ENCODE measurements around the gene ACSM3. TPM values are rescaled to one million over a fixed set of nuclear protein-coding genes. Genes with fewer than 3 reads are reported as not detected.
"Not testable (repeated sequence)": the region's sequence is repeated elsewhere in the genome, so short reads cannot be mapped to it uniquely, and the experiment has no call there.

ACSM3 gene
- polyA plus RNA-seq, result 10 to 100 TPM in 1 of 4 donors, 1 to 10 TPM in 3; 1.8 to 22.5 (median 4.7) TPM
- long read RNA-seq, donor 1, result 0 reads
- long read RNA-seq, donor 2, result 0 reads
- long read RNA-seq, donor 3, partial matches to known transcripts, result 51 of 51 reads
- long read RNA-seq, donor 3, other reads (novel, unspliced or antisense), result 0 of 51 reads
- long read RNA-seq, donor 4, result 0 reads
- long read RNA-seq, donor 5, partial matches to known transcripts, result 0 of 1 reads
- long read RNA-seq, donor 5, other reads (novel, unspliced or antisense), result 0 of 1 reads
- long read RNA-seq, donor 6, partial matches to known transcripts, result 0 of 1 reads
- long read RNA-seq, donor 6, other reads (novel, unspliced or antisense), result 0 of 1 reads
- long read RNA-seq, donor 7, partial matches to known transcripts, result 11 of 20 reads
- long read RNA-seq, donor 7, other reads (novel, unspliced or antisense), result 8 of 20 reads
- long read RNA-seq, donor 8, result 0 reads
- long read RNA-seq, donor 9, result 0 reads
- long read RNA-seq, donor 10, partial matches to known transcripts, result 8 of 8 reads
- long read RNA-seq, donor 10, other reads (novel, unspliced or antisense), result 0 of 8 reads

- Histone ChIP-seq H3K4me3 (ENCODE audit: low read depth in 1 of 3, low read length in 3 of 3) (peak within 1 kb of the TSS in 2 of 3 donors; percentile 36 to 49), H3K4me1 (ENCODE audit: control insufficient read depth in 3 of 3, insufficient read depth in 2 of 3, low read depth in 1 of 3, low read length in 2 of 3) (peaks cover 0 to 9% (median 0%) of the 10 kb centered on the region in 3 donors), H3K9me3 (ENCODE audit: control insufficient read depth in 2 of 2, insufficient read depth in 1 of 2, low read depth in 1 of 2, low read length in 1 of 2) (peaks cover 0 to 3% of the 10 kb centered on the region in 2 donors), H3K27ac (ENCODE audit: low read depth in 1 of 3, low read length in 2 of 3) (peak within 1 kb of the TSS; percentile 81 to 95 (median 91)), H3K36me3 (ENCODE audit: control insufficient read depth in 3 of 3, insufficient read depth in 2 of 3, low read depth in 1 of 3, low read length in 3 of 3) (no peaks in the 10 kb centered on the region), H3K27me3 (ENCODE audit: control insufficient read depth in 3 of 3, insufficient read depth in 3 of 3, low read length in 3 of 3) (no peaks in the 10 kb centered on the region)
- WGBS, 3 donors, result 1 to 8% (median 4%) methylated on average over 10 of the region's 10 CpGs
- FAIRE-seq (peak; percentile 92), DNase-seq (peak; percentile 95 to 99)
These were observed at the start of gene ACSM3 for GRCh38 chr16:20763461-20764232. Gene ACSM3, plus strand, starts transcription at chr16:20764014. Its CDS starts 6,021 bp downstream, at chr16:20770035.

- H3K4me3 ChIP-seq (ENCODE audit: low read depth in 1 of 3, low read length in 3 of 3); H3K9me3 ChIP-seq (ENCODE audit: control insufficient read depth in 2 of 2, insufficient read depth in 1 of 2, low read depth in 1 of 2, low read length in 1 of 2); H3K4me1 ChIP-seq (ENCODE audit: control insufficient read depth in 3 of 3, insufficient read depth in 2 of 3, low read depth in 1 of 3, low read length in 2 of 3); H3K27me3 ChIP-seq (ENCODE audit: control insufficient read depth in 3 of 3, insufficient read depth in 3 of 3, low read length in 3 of 3); FAIRE-seq; H3K36me3 ChIP-seq (ENCODE audit: control insufficient read depth in 3 of 3, insufficient read depth in 2 of 3, low read depth in 1 of 3, low read length in 3 of 3); DNase-seq; H3K27ac ChIP-seq (ENCODE audit: low read depth in 1 of 3, low read length in 2 of 3): not testable (repeated sequence)
These were observed 46.1 kb upstream of the ACSM3 start for GRCh38 chr16:20717718-20718117.

GRCh38 chr16:20720251-20720650 lies 43.6 kb upstream of the ACSM3 start:
- DNase-seq (no peak), FAIRE-seq (no peak)
- H3K4me3 ChIP-seq (ENCODE audit: low read depth in 1 of 3, low read length in 3 of 3), result no peak overlapping the region
- no peak overlapping the region for H3K27ac ChIP-seq (ENCODE audit: low read depth in 1 of 3, low read length in 2 of 3)
- no peaks in the 10 kb centered on the region for H3K36me3 ChIP-seq (ENCODE audit: control insufficient read depth in 3 of 3, insufficient read depth in 2 of 3, low read depth in 1 of 3, low read length in 3 of 3)
- H3K27me3 ChIP-seq (ENCODE audit: control insufficient read depth in 3 of 3, insufficient read depth in 3 of 3, low read length in 3 of 3), result no peaks in the 10 kb centered on the region
- no peaks in the 10 kb centered on the region for H3K9me3 ChIP-seq (ENCODE audit: control insufficient read depth in 2 of 2, insufficient read depth in 1 of 2, low read depth in 1 of 2, low read length in 1 of 2)
- WGBS, 3 donors, result 95 to 96% (median 96%) methylated on average over 4 of the region's 4 CpGs
- H3K4me1 ChIP-seq (ENCODE audit: control insufficient read depth in 3 of 3, insufficient read depth in 2 of 3, low read depth in 1 of 3, low read length in 2 of 3), result no peaks in the 10 kb centered on the region

GRCh38 chr16:20726661-20727060 lies 37.2 kb upstream of the ACSM3 start:
- Histone ChIP-seq H3K4me3 (ENCODE audit: low read depth in 1 of 3, low read length in 3 of 3) (no peak overlapping the region), H3K27me3 (ENCODE audit: control insufficient read depth in 3 of 3, insufficient read depth in 3 of 3, low read length in 3 of 3) (no peaks in the 10 kb centered on the region), H3K9me3 (ENCODE audit: control insufficient read depth in 2 of 2, insufficient read depth in 1 of 2, low read depth in 1 of 2, low read length in 1 of 2) (no peaks in the 10 kb centered on the region), H3K4me1 (ENCODE audit: control insufficient read depth in 3 of 3, insufficient read depth in 2 of 3, low read depth in 1 of 3, low read length in 2 of 3) (no peaks in the 10 kb centered on the region), H3K36me3 (ENCODE audit: control insufficient read depth in 3 of 3, insufficient read depth in 2 of 3, low read depth in 1 of 3, low read length in 3 of 3) (peaks cover 0 to 2% (median 0%) of the 10 kb centered on the region in 3 donors), H3K27ac (ENCODE audit: low read depth in 1 of 3, low read length in 2 of 3) (no peak overlapping the region)
- no peak for DNase-seq
- FAIRE-seq, result no peak

- no peaks in the 10 kb centered on the region for H3K27me3 ChIP-seq (ENCODE audit: control insufficient read depth in 3 of 3, insufficient read depth in 3 of 3, low read length in 3 of 3)
- H3K4me3 ChIP-seq (ENCODE audit: low read depth in 1 of 3, low read length in 3 of 3), result no peak overlapping the region
- WGBS, 3 donors, result 86 to 92% (median 87%) methylated on average over 3 of the region's 3 CpGs
- H3K9me3 ChIP-seq (ENCODE audit: control insufficient read depth in 2 of 2, insufficient read depth in 1 of 2, low read depth in 1 of 2, low read length in 1 of 2), result no peaks in the 10 kb centered on the region
- H3K27ac ChIP-seq (ENCODE audit: low read depth in 1 of 3, low read length in 2 of 3), result no peak overlapping the region
- H3K36me3 ChIP-seq (ENCODE audit: control insufficient read depth in 3 of 3, insufficient read depth in 2 of 3, low read depth in 1 of 3, low read length in 3 of 3), result peaks cover 0 to 2% (median 0%) of the 10 kb centered on the region in 3 donors
- FAIRE-seq (no peak), DNase-seq (no peak)
- H3K4me1 ChIP-seq (ENCODE audit: control insufficient read depth in 3 of 3, insufficient read depth in 2 of 3, low read depth in 1 of 3, low read length in 2 of 3), result no peaks in the 10 kb centered on the region
These were observed 36.6 kb upstream of the ACSM3 start for GRCh38 chr16:20727181-20727580.

GRCh38 chr16:20729141-20729540 lies 34.7 kb upstream of the ACSM3 start:
- no peaks in the 10 kb centered on the region for H3K27me3 ChIP-seq (ENCODE audit: control insufficient read depth in 3 of 3, insufficient read depth in 3 of 3, low read length in 3 of 3)
- DNase-seq (no peak), FAIRE-seq (no peak)
- peaks cover 0 to 2% (median 0%) of the 10 kb centered on the region in 3 donors for H3K36me3 ChIP-seq (ENCODE audit: control insufficient read depth in 3 of 3, insufficient read depth in 2 of 3, low read depth in 1 of 3, low read length in 3 of 3)
- H3K4me1 ChIP-seq (ENCODE audit: control insufficient read depth in 3 of 3, insufficient read depth in 2 of 3, low read depth in 1 of 3, low read length in 2 of 3), result no peaks in the 10 kb centered on the region
- 73 to 85% (median 82%) methylated on average over 3 of the region's 3 CpGs for WGBS, 3 donors
- H3K4me3 ChIP-seq (ENCODE audit: low read depth in 1 of 3, low read length in 3 of 3), result no peak overlapping the region
- H3K9me3 ChIP-seq (ENCODE audit: control insufficient read depth in 2 of 2, insufficient read depth in 1 of 2, low read depth in 1 of 2, low read length in 1 of 2), result no peaks in the 10 kb centered on the region
- no peak overlapping the region for H3K27ac ChIP-seq (ENCODE audit: low read depth in 1 of 3, low read length in 2 of 3)

GRCh38 chr16:20734056-20734455 lies 29.8 kb upstream of the ACSM3 start:
- no peak for DNase-seq
- Histone ChIP-seq H3K27ac (ENCODE audit: low read depth in 1 of 3, low read length in 2 of 3) (no peak overlapping the region), H3K9me3 (ENCODE audit: control insufficient read depth in 2 of 2, insufficient read depth in 1 of 2, low read depth in 1 of 2, low read length in 1 of 2) (no peaks in the 10 kb centered on the region), H3K36me3 (ENCODE audit: control insufficient read depth in 3 of 3, insufficient read depth in 2 of 3, low read depth in 1 of 3, low read length in 3 of 3) (peaks cover 9 to 25% (median 10%) of the 10 kb centered on the region in 3 donors), H3K4me3 (ENCODE audit: low read depth in 1 of 3, low read length in 3 of 3) (no peak overlapping the region), H3K4me1 (ENCODE audit: control insufficient read depth in 3 of 3, insufficient read depth in 2 of 3, low read depth in 1 of 3, low read length in 2 of 3) (no peaks in the 10 kb centered on the region), H3K27me3 (ENCODE audit: control insufficient read depth in 3 of 3, insufficient read depth in 3 of 3, low read length in 3 of 3) (no peaks in the 10 kb centered on the region)
- no peak for FAIRE-seq
- WGBS, 3 donors, result 83 to 87% (median 84%) methylated on average over 3 of the region's 3 CpGs

- 65 to 72% (median 67%) methylated on average over 3 of the region's 3 CpGs for WGBS, 3 donors
- FAIRE-seq (no peak), DNase-seq (no peak)
- H3K27me3 ChIP-seq (ENCODE audit: control insufficient read depth in 3 of 3, insufficient read depth in 3 of 3, low read length in 3 of 3), result no peaks in the 10 kb centered on the region
- H3K27ac ChIP-seq (ENCODE audit: low read depth in 1 of 3, low read length in 2 of 3), result no peak overlapping the region
- H3K9me3 ChIP-seq (ENCODE audit: control insufficient read depth in 2 of 2, insufficient read depth in 1 of 2, low read depth in 1 of 2, low read length in 1 of 2), result no peaks in the 10 kb centered on the region
- no peak overlapping the region for H3K4me3 ChIP-seq (ENCODE audit: low read depth in 1 of 3, low read length in 3 of 3)
- peaks cover 9 to 25% (median 14%) of the 10 kb centered on the region in 3 donors for H3K36me3 ChIP-seq (ENCODE audit: control insufficient read depth in 3 of 3, insufficient read depth in 2 of 3, low read depth in 1 of 3, low read length in 3 of 3)
- H3K4me1 ChIP-seq (ENCODE audit: control insufficient read depth in 3 of 3, insufficient read depth in 2 of 3, low read depth in 1 of 3, low read length in 2 of 3), result peaks cover 0 to 1% (median 0%) of the 10 kb centered on the region in 3 donors
These were observed 29.0 kb upstream of the ACSM3 start for GRCh38 chr16:20734782-20735181.
